NCI-H1105 (cell line): Measurements from ENCODE around the gene MEIOB.
"Not testable (repeated sequence)": the region's sequence is repeated elsewhere in the genome, so short reads cannot be mapped to it uniquely, and the experiment has no call there.

ENCODE experiments used
- DNase-seq: peaks from one replicate; lab custom pipeline; 2025; lab: John Stamatoyannopoulos, UW

Gene MEIOB, protein sequence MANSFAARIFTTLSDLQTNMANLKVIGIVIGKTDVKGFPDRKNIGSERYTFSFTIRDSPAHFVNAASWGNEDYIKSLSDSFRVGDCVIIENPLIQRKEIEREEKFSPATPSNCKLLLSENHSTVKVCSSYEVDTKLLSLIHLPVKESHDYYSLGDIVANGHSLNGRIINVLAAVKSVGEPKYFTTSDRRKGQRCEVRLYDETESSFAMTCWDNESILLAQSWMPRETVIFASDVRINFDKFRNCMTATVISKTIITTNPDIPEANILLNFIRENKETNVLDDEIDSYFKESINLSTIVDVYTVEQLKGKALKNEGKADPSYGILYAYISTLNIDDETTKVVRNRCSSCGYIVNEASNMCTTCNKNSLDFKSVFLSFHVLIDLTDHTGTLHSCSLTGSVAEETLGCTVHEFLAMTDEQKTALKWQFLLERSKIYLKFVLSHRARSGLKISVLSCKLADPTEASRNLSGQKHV

GRCh38 chr16:1871974-1872635, at the start of gene MEIOB:
Gene MEIOB, minus strand, starts transcription at chr16:1872164. Its CDS starts 3,989 bp downstream, at chr16:1868175.
- no peak for DNase-seq

- DNase-seq = no peak
Measured at GRCh38 chr16:1920727-1921171, 48.8 kb upstream of the MEIOB start.

- DNase-seq = not testable (repeated sequence)
Measured at GRCh38 chr16:1920122-1920521, 48.2 kb upstream of the MEIOB start.

GRCh38 chr16:1919327-1919998, 47.5 kb upstream of the MEIOB start:
- no peak for DNase-seq

DNA sequence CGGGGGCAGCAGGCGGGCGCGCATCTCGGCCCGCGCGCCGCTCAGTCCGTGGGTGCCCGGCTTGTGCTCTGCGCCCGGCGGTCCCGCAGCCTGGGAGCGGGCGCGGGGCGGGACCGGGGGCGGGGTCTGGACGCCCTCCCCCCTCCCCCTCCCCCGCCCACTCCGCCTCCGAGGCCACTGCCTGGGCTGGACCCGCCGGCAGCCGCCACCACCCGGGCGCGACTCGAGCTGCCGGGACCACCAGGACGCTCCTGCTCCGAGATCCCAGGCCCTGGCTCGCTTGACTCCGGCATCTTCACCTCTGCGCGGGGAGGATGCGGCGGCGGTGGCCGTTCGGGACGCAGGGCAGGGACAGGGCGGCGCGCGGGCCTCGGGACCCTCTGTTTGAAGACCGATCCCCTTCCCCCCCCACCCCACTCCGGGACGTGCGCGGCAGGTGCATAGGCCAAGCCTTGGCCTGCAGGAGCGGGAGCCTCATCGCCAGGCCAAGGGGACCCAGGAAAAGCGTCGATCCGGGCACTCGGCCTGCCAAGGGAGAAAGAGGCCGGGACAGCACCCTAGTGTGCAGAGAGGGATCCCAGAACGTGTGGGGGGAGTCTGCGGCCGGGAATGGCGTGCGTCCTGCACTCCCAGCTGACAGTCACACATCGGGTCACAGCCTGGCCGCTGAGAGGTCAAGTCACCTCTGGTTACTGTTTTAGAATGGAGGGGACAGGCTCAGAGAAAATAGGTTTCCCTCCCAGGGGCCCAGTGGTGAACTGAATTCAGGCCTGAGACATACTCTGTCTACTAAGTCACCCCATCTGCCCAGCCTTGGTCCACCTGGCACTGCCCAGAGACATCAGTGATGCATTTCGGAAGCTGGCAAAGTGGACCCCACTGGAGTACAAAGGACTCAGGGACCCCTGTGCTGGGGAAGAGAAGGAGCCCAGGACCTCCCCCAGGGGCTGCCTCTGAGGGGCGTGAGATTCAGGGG, 46.7 kb upstream of the MEIOB start, which contains the start of gene HS3ST6:
Gene HS3ST6, minus strand, starts transcription at position 65 of the 976 bp plus-strand sequence. CDS start 92 bp downstream, outside the sequence.
- no peak for DNase-seq

- no peak for DNase-seq
Measured at GRCh38 chr16:1917665-1918350, 45.8 kb upstream of the MEIOB start.

- DNase-seq = no peak
Measured at GRCh38 chr16:1917056-1917664, 45.2 kb upstream of the MEIOB start.

- no peak for DNase-seq
Measured at GRCh38 chr16:1916640-1916990, 44.7 kb upstream of the MEIOB start.

DNA sequence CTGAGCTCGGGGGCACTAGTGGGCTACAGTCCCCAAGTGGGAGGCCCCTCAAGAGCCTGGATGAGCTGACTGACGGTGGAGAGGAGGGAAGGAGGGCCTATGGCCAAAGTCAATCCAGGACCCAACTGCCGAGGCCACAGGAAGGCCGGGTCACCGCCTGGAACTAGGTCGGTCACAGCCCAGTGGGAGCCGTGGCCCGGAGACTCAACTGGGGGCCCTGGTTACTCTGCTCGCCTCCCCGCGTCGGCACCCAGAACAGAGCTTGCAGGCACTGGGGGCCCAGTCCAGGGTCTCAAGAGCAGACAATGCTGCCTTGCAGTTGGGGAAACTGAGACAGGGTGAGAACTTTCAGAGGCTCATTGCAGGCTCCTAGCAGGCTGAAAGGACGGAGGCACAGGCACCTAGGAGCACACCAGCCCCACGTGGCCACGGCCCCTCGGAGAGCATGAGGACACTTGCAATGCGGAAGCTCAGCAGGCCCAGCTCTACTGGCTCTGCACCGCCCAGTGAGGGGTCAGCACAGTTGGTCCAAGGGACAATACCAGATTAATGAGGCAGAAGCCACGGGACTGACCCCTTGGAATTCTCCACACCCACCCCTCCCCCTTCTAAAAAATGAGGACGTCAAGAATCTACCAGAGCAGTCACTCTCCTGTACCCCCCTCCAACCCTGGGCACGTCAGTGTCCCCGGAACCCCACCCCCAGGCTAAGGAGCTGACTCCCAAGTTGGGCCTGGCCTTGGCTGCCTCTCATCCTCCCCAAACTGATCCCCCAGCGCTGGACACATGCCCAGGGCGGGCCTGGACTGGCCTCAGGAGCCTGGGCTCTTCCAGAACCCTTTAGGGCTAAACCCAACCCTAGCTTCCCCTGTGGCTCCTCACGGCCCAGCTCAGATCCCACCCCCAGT, 44.0 kb upstream of the MEIOB start:
- DNase-seq = no peak

- no peak for DNase-seq
Measured at GRCh38 chr16:1914988-1915387, 43.0 kb upstream of the MEIOB start.

- DNase-seq = no peak
Measured at GRCh38 chr16:1914084-1914608, 42.2 kb upstream of the MEIOB start.

- DNase-seq = no peak
Measured at GRCh38 chr16:1913327-1914083, 41.5 kb upstream of the MEIOB start.

DNA sequence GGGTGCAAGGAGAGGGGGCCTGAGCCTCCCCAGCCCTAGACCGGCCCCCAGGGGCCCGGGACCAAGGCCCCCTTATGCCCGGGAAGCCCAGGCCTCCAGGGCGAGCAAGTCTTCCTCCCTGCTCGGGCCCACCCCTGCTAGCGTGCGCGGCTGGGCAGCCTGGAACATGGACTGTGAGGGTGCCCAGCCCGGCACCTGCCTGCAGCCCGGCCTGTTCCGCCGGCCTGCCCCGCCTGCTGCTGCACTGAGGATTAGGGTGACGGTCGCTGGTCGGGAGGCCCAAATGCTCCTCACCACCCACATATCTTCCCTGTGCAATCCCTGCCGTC, 40.2 kb upstream of the MEIOB start:
- DNase-seq = no peak

DNA sequence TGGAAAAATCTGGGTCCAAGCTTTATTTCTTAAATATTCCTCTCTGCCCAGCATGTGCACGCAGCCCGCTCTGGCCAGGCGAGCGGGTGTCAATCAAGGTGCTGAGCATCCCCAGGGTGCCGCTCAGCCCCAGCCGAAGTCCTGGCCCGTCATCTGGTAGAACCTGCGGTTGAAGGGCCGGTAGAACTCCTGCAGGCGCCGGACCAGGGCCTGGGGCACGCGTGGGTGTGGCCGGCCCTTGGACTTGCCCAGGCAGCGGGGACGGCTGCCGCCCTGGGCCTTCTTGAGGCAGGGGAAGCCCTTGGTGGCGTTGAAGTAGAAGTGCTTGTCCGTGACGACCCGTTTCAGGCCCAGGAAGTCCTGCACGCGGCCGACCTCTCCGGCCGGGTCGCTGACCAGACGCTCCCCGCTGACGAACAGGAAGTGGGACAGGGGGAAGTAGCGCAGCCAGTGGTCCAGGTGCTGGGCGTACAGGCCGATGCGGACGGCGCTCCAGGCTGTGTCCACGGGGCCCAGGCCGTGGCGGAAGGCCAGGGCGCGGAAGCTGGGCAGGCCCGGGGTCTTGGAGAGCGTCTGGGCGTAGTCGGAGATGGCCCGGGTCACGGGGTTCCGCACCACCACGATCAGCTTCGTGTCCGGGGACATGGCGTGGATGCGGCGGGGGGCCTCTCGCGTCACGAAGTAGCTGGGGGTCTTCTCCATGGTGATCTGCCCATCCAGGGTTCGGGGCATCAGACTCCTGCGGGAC, 39.7 kb upstream of the MEIOB start:
- no peak for DNase-seq

DNA sequence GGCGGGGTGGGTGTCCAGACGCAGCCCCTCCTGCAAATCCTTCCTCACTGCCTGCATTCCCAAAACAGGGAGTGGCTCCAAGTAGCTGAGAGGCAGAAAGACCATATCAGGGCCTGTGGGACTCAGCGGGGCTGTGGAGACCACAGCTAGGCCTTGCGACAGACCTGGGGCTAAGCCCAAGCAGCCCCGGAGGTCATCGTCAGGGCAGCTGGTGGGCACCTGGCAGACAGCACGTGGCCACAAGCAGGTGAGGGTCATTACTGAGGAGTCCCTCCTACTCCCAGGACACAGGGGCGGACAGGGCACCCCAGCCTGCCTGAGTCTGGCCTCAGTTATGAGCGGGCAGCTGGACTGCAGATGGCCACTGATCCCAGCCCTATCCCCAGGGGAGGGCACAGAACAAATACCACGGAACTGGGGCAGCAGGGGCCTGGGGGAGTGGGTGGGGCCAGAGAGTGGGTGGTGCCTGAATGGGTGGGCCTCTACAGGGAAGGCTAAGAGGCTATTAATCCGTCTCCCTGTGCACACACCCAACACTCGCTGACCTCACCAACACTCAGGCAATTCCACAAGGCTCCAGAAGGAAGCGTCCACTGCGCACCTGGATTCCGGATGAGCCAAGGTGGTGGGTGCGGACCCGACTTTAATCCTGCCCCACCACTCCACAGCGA, 37.7 kb upstream of the MEIOB start:
- no peak for DNase-seq

DNA sequence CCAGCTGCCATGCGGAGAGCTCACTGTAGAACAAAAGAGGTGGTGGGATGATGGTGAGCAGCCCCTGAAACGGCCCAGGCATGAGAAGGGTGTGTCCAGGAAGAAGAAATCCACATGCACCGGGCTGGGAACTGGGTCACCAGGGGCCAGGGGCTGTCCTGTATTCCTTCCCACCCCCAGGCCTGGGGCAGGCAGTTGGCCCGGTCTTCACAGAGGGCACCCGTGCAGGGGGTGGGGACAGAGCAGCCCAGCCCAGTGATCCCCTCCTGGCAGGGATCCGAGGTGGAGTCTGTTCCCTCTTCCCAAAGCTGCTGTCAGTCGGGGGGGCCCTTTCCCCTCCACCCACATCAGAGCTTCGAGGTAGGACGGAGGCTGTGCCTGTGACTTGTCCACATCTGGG, 37.0 kb upstream of the MEIOB start:
- DNase-seq = no peak

DNA sequence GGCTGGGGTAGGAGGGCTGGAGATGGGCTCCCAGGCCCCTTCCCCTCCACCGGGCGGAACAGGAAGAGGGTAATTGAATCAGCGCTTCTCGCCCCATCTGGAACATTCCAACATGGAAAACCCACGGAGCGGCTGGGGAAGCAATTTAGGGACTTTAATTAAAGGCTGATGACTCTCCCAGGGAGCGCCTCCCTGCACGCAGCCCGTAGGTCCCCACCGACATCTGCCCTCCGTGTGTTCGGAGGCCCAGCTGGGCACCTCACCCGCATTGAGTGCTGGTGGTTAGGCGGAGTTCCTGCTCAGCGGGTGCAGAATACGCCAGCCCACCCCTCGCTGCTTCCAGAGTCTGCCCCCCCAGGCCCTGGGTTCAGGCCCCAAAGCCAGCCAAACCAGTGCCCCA, 36.2 kb upstream of the MEIOB start:
- no peak for DNase-seq
